SK-N-SH (cell line): ENCODE results near the gene WTAP. TPM values are rescaled to one million over a fixed set of nuclear protein-coding genes. Genes with fewer than 3 reads are reported as not detected.

Experiments
- CTCF ChIA-PET: fragments of 300-600, 350-600 bp; formaldehyde crosslinking; extraction: SDS; loops from one replicate; lab custom pipeline; 2021; lab: Yijun Ruan, JAX
- POLR2A ChIA-PET: fragments of 350-600 bp; sonication (Branson Sonifier 250); formaldehyde crosslinking; extraction: SDS; loops from one replicate; lab custom pipeline; 2020; ENCODE audit warnings: antibody characterized with exemption, inconsistent platforms; lab: Yijun Ruan, JAX
- DNase-seq: peaks from one replicate; pipeline ENCODE4 v3.0.0; 2012
- H2AFZ ChIP-seq: fragments of 200-600 bp; sonication (generic); 2 replicates; pipeline ENCODE4 v1.8.1; 2016; ENCODE audit warnings: antibody characterized with exemption, mild to moderate bottlenecking, low read depth
- H3F3A ChIP-seq: fragments of 200-600 bp; sonication (generic); replicated peaks from 2 replicates; pipeline ENCODE3; 2016; ENCODE audit warnings: antibody characterized with exemption, mild to moderate bottlenecking; ENCODE audit not compliant: insufficient read depth
- H3K27ac ChIP-seq, 2 experiments: fragments of 200-500 bp in 1 of 2; fragments of 200-600 bp in 1 of 2; sonication (Bioruptor generic) in 1 of 2; sonication (generic), shearing (Covaris generic) in 1 of 2; 2 replicates each; pipeline versions ENCODE4 v1.5.1 to v1.6.1; 2014 to 2016; ENCODE audit warnings: low read depth in 2 of 2, inconsistent platforms in 1 of 2, low read length in 1 of 2, mild to moderate bottlenecking in 1 of 2, mixed read lengths in 1 of 2
- H3K27me3 ChIP-seq: fragments of 200-600 bp; sonication (generic), shearing (Covaris generic); 2 replicates; pipeline ENCODE4 v1.6.1; 2016; ENCODE audit warnings: mixed run types; ENCODE audit not compliant: insufficient read depth
- H3K36me3 ChIP-seq, 2 experiments: fragments of 200-500 bp in 1 of 2; fragments of 200-600 bp in 1 of 2; sonication (Bioruptor generic) in 1 of 2; sonication (generic) in 1 of 2; replicated peaks in 1 of 2; 2 replicates each; pipeline versions ENCODE3 to v1.5.1; 2014 to 2016; ENCODE audit warnings: low read length in 1 of 2, mild to moderate bottlenecking in 1 of 2; ENCODE audit not compliant: insufficient read depth in 2 of 2, control insufficient read depth in 1 of 2
- H3K4me1 ChIP-seq, 2 experiments: fragments of 200-500 bp in 1 of 2; fragments of 200-600 bp in 1 of 2; sonication (Bioruptor generic) in 1 of 2; sonication (generic), shearing (Covaris generic) in 1 of 2; 2 replicates each; pipeline versions ENCODE4 v1.5.1 to v1.6.1; 2014 to 2016; ENCODE audit warnings: low read depth in 1 of 2, low read length in 1 of 2, mixed run types in 1 of 2; ENCODE audit not compliant: insufficient read depth in 2 of 2, control insufficient read depth in 1 of 2
- H3K4me2 ChIP-seq: fragments of 200-600 bp; sonication (generic), shearing (Covaris generic); 2 replicates; pipeline ENCODE4 v1.6.1; 2017; ENCODE audit warnings: mixed run types
- H3K4me3 ChIP-seq, 2 experiments: fragments of 200-500 bp in 1 of 2; fragments of 200-600 bp in 1 of 2; sonication (Bioruptor generic) in 1 of 2; sonication (generic), shearing (Covaris generic) in 1 of 2; 2 replicates each; pipeline versions ENCODE4 v1.5.1 to v1.8.1; 2014 to 2016; ENCODE audit warnings: low read depth in 2 of 2, inconsistent platforms in 1 of 2, low read length in 1 of 2, mild to moderate bottlenecking in 1 of 2, mixed read lengths in 1 of 2, moderate library complexity in 1 of 2
- H3K79me2 ChIP-seq: fragments of 200-600 bp; sonication (generic); 2 replicates; pipeline ENCODE4 v1.8.1; 2017; ENCODE audit warnings: mild to moderate bottlenecking; ENCODE audit not compliant: insufficient read depth
- H3K9ac ChIP-seq: fragments of 200-600 bp; sonication (generic); 2 replicates; pipeline ENCODE4 v1.6.1; 2017; ENCODE audit warnings: mixed run types
- H3K9me2 ChIP-seq: fragments of 200-600 bp; sonication (generic); 2 replicates; pipeline ENCODE4 v1.6.1; 2017; ENCODE audit warnings: mixed run types
- H3K9me3 ChIP-seq: fragments of 200-600 bp; sonication (generic); 2 replicates; pipeline ENCODE4 v1.6.1; 2017; ENCODE audit warnings: mixed run types, mild to moderate bottlenecking, moderate library complexity
- H4K20me1 ChIP-seq: fragments of 200-600 bp; sonication (generic); 2 replicates; pipeline ENCODE4 v1.6.1; 2017; ENCODE audit warnings: mild to moderate bottlenecking, mixed run types; ENCODE audit not compliant: insufficient read depth
- CTCF ChIP-seq: fragments of 200-600 bp; sonication (generic); IDR thresholded peaks from 2 replicates; pipeline ENCODE4 v1.6.1; 2017; ENCODE audit warnings: antibody characterized with exemption, mild to moderate bottlenecking, moderate library complexity
- ELF1 ChIP-seq: IDR thresholded peaks from 2 replicates; pipeline ENCODE4 v1.4.0; 2012
- GATA2 ChIP-seq: sonication (generic); formaldehyde crosslinking; IDR thresholded peaks from 2 replicates; pipeline ENCODE4 v1.5.0; 2020; ENCODE audit warnings: mild to moderate bottlenecking, missing genetic modification reagents
- IRF3 ChIP-seq: fragments of 150-350 bp; IDR thresholded peaks from 2 replicates; pipeline ENCODE4 v1.6.1; 2016; ENCODE audit warnings: mild to moderate bottlenecking, low read depth, low read length
- JUND ChIP-seq: IDR thresholded peaks from 2 replicates; pipeline ENCODE4 v1.4.0; 2012
- MAX ChIP-seq: IDR thresholded peaks from 2 replicates; pipeline ENCODE4 v1.4.0; 2012; ENCODE audit warnings: low read depth
- MEF2A ChIP-seq: IDR thresholded peaks from 2 replicates; pipeline ENCODE4 v1.4.0; 2012; ENCODE audit warnings: low read depth, borderline replicate concordance
- NFIC ChIP-seq: IDR thresholded peaks from 2 replicates; pipeline ENCODE4 v1.4.0; 2012; ENCODE audit warnings: borderline replicate concordance
- NRF1 ChIP-seq: IDR thresholded peaks from 2 replicates; pipeline ENCODE4 v1.6.1; 2012; ENCODE audit warnings: low read depth, mild to moderate bottlenecking, low read length
- RFX5 ChIP-seq: IDR thresholded peaks from 2 replicates; pipeline ENCODE4 v1.6.1; 2012; ENCODE audit warnings: mild to moderate bottlenecking, improper control_type of control experiment, low read length
- RXRA ChIP-seq: IDR thresholded peaks from 2 replicates; pipeline ENCODE4 v1.4.0; 2012; ENCODE audit warnings: low read depth, mild to moderate bottlenecking, borderline replicate concordance
- ZBTB33 ChIP-seq: IDR thresholded peaks from 2 replicates; pipeline ENCODE4 v1.4.0; 2012; ENCODE audit warnings: low read depth, borderline replicate concordance
- WGBS: methylation state at CpG from one replicate; pipeline ENCODE4 v1.1.6; 2017; ENCODE audit warnings: low lambda C conversion rate; 5-methylcytosine and 5-hydroxymethylcytosine counted together
- polyA plus RNA-seq, 3 experiments: library from polyadenylated mRNA; depleted of rRNA; stranded (reverse); fragments of >200 nt; gene quantifications; 2 replicates each; pipeline ENCODE4 v1.2.3, GENCODE V29; 2012

The WTAP gene
- polyA plus RNA-seq, 1 of the 3 experiments (the other 2 are of a cell fraction), result 12.8 TPM

- Histone ChIP-seq H3K36me3 (peaks cover 14 to 29% of the 10 kb centered on the region in 2 experiments), H3K27ac (no peak overlapping the region), H3K4me1 (no peaks in the 10 kb centered on the region), H3K9me2 (no peaks in the 10 kb centered on the region), H3K27me3 (no peaks in the 10 kb centered on the region), H3F3A (peaks cover 9% of the 10 kb centered on the region), H3K4me2 (no peak overlapping the region), H2AFZ (no peak overlapping the region), H3K9ac (no peak overlapping the region), H4K20me1 (no peaks in the 10 kb centered on the region), H3K4me3 (no peak overlapping the region), H3K9me3 (no peaks in the 10 kb centered on the region), H3K79me2 (no peaks in the 10 kb centered on the region)
- CTCF ChIA-PET, result interaction anchor here (2.1 to 3.3 kb wide), 2 partner anchors 13 to 23 kb away, joined by 8 to 18 read pairs; partner anchors contain the start of gene SOD2
- POLR2A ChIA-PET, result no interaction called here
- 83% methylated on average over 3 of the region's 3 CpGs for WGBS
- no peak for TF ChIP-seq MEF2A
- no peak for DNase-seq
Measured at GRCh38 chr6:159678574-159678973, 48.7 kb upstream of the WTAP start.

GRCh38 chr6:159679091-159680077, 47.9 kb upstream of the WTAP start:
- Histone ChIP-seq H3K36me3 (peaks cover 20 to 32% of the 10 kb centered on the region in 2 experiments), H3K79me2 (no peaks in the 10 kb centered on the region), H3K9me2 (no peaks in the 10 kb centered on the region), H3K4me3 (no peak overlapping the region), H3K4me1 (no peaks in the 10 kb centered on the region), H3F3A (peaks cover 9% of the 10 kb centered on the region), H2AFZ (no peak overlapping the region), H3K27ac (no peak overlapping the region), H3K9me3 (no peaks in the 10 kb centered on the region), H3K9ac (no peak overlapping the region), H3K27me3 (no peaks in the 10 kb centered on the region), H4K20me1 (no peaks in the 10 kb centered on the region), H3K4me2 (no peak overlapping the region)
- ChIA-PET CTCF (interaction anchor here (2.1 to 3.3 kb wide), 2 partner anchors 12 to 24 kb away, joined by 8 to 18 read pairs; partner anchors contain the start of gene SOD2), POLR2A (no interaction called here)
- WGBS, result 89% methylated on average over 5 of the region's 5 CpGs
- TF ChIP-seq ELF1 (no peak), JUND (no peak), CTCF (no peak), ZBTB33 (no peak), NRF1 (no peak), RFX5 (no peak), IRF3 (no peak), GATA2 (CRISPR knock-in tag) (no peak), RXRA (no peak), MAX (no peak), NFIC (no peak)
- DNase-seq, result no peak
